GM23338 (cell line): ENCODE measurements around the gene HVCN1. TPM values are rescaled to one million over a fixed set of nuclear protein-coding genes. Genes with fewer than 3 reads are reported as not detected.

ENCODE experiments used
- ATAC-seq: fragments of 200-7000 bp; cut with Tn5 transposase; 3 replicates; pipeline ENCODE4 v1.9.1; 2020
- DNase-seq: peaks from one replicate; pipeline ENCODE4 v3.0.0-alpha.2; 2015; ENCODE audit warnings: low spot score
- H2AFZ ChIP-seq: fragments of 200-600 bp; sonication (generic); 2 replicates; pipeline ENCODE4 v1.8.0; 2016; ENCODE audit warnings: antibody characterized with exemption, mild to moderate bottlenecking, moderate library complexity
- H3F3A ChIP-seq: fragments of 200-600 bp; sonication (generic); replicated peaks from 2 replicates; pipeline ENCODE4 v1.8.0; 2017; ENCODE audit warnings: antibody characterized with exemption, mixed run types, low read depth
- H3K27ac ChIP-seq: fragments of 200-600 bp; sonication (generic); 2 replicates; pipeline ENCODE4 v1.6.1; 2016; ENCODE audit warnings: low read depth
- H3K27me3 ChIP-seq: fragments of 200-600 bp; sonication (generic); 2 replicates; pipeline ENCODE4 v1.8.0; 2016; ENCODE audit warnings: mild to moderate bottlenecking, mixed run types, moderate library complexity; ENCODE audit not compliant: insufficient read depth
- H3K36me3 ChIP-seq: fragments of 200-600 bp; sonication (generic); 2 replicates; pipeline ENCODE4 v1.8.0; 2016; ENCODE audit warnings: mild to moderate bottlenecking; ENCODE audit not compliant: insufficient read depth
- H3K4me1 ChIP-seq: fragments of 200-600 bp; sonication (generic); 2 replicates; pipeline ENCODE4 v1.8.0; 2016; ENCODE audit warnings: mild to moderate bottlenecking, moderate library complexity; ENCODE audit not compliant: insufficient read depth
- H3K4me2 ChIP-seq: fragments of 200-600 bp; sonication (generic); 2 replicates; pipeline ENCODE4 v1.7.1; 2017; ENCODE audit warnings: mixed run types
- H3K4me3 ChIP-seq: fragments of 200-600 bp; sonication (generic); 2 replicates; pipeline ENCODE4 v1.6.1; 2016; ENCODE audit warnings: mixed run types
- H3K79me2 ChIP-seq: fragments of 200-600 bp; sonication (generic); replicated peaks from 2 replicates; pipeline ENCODE4 v1.8.0; 2017; ENCODE audit warnings: mild to moderate bottlenecking; ENCODE audit not compliant: insufficient read depth
- H3K9me2 ChIP-seq: fragments of 200-600 bp; sonication (generic); 2 replicates; pipeline ENCODE4 v1.8.0; 2017; ENCODE audit not compliant: insufficient read depth
- H4K20me1 ChIP-seq: fragments of 200-600 bp; sonication (generic); replicated peaks from 2 replicates; pipeline ENCODE4 v1.8.0; 2017; ENCODE audit warnings: mild to moderate bottlenecking; ENCODE audit not compliant: insufficient read depth
- H3K27ac Mint-ChIP-seq: 2 replicates; pipeline ENCODE4 v1.8.0; 2020; ENCODE audit warnings: inconsistent platforms, mild to moderate bottlenecking, moderate library complexity, mixed read lengths
- H3K27me3 Mint-ChIP-seq: 3 replicates; pipeline ENCODE4 v1.8.0; 2022; ENCODE audit warnings: low read depth, mild to moderate bottlenecking, moderate library complexity, mixed read lengths, inconsistent platforms; ENCODE audit not compliant: insufficient read depth, poor library complexity
- H3K36me3 Mint-ChIP-seq: 3 replicates; pipeline ENCODE4 v1.8.0; 2021; ENCODE audit warnings: low read depth, mild to moderate bottlenecking, inconsistent platforms, moderate library complexity, mixed read lengths
- H3K4me1 Mint-ChIP-seq: 3 replicates; pipeline ENCODE4 v1.8.0; 2020; ENCODE audit warnings: mild to moderate bottlenecking, inconsistent platforms, mixed read lengths
- H3K4me3 Mint-ChIP-seq: 3 replicates; pipeline ENCODE4 v1.8.0; 2021; ENCODE audit warnings: moderate library complexity, mild to moderate bottlenecking, inconsistent platforms, mixed read lengths
- H3K9me3 Mint-ChIP-seq: 3 replicates; pipeline ENCODE4 v1.8.0; 2020; ENCODE audit warnings: moderate library complexity, mild to moderate bottlenecking, inconsistent platforms, mixed read lengths
- CREB1 ChIP-seq: fragments of 250-450 bp; sonication (Bioruptor Pico); IDR thresholded peaks from 2 replicates; pipeline ENCODE4 v1.5.0; 2020; ENCODE audit warnings: low read depth, mild to moderate bottlenecking, moderate library complexity
- ETS1 ChIP-seq: IDR thresholded peaks from 2 replicates; pipeline ENCODE4 v1.6.1; 2016; ENCODE audit warnings: antibody characterized with exemption
- EZH2 ChIP-seq: fragments of 200-600 bp; sonication (generic); IDR thresholded peaks from one replicate; pipeline ENCODE4 v1.8.0; 2017; ENCODE audit warnings: antibody characterized with exemption, mild to moderate bottlenecking, low read depth; ENCODE audit not compliant: unreplicated experiment
- EZH2phosphoT487 ChIP-seq: fragments of 200-600 bp; sonication (generic); IDR thresholded peaks from one replicate; pipeline ENCODE4 v1.8.1; 2018; ENCODE audit warnings: antibody characterized with exemption; ENCODE audit not compliant: unreplicated experiment
- JUNB ChIP-seq: IDR thresholded peaks from one replicate; pipeline ENCODE4 v1.6.1; 2016; ENCODE audit warnings: antibody characterized with exemption; ENCODE audit not compliant: unreplicated experiment
- NANOG ChIP-seq: IDR thresholded peaks from 2 replicates; pipeline ENCODE4 v1.6.1; 2016; ENCODE audit warnings: antibody characterized with exemption, borderline replicate concordance
- STAT1 ChIP-seq: IDR thresholded peaks from one replicate; pipeline ENCODE4 v1.6.1; 2016; ENCODE audit warnings: antibody characterized with exemption; ENCODE audit not compliant: unreplicated experiment
- ZNF114 ChIP-seq: fragments of 250-450 bp; sonication (Bioruptor Pico); IDR thresholded peaks from 2 replicates; pipeline ENCODE4 v1.5.0; 2020; ENCODE audit warnings: mild to moderate bottlenecking, moderate library complexity
- ZNF331 ChIP-seq: fragments of 250-450 bp; sonication (Bioruptor Pico); IDR thresholded peaks from 2 replicates; pipeline ENCODE4 v1.5.0; 2020; ENCODE audit warnings: low read depth, mild to moderate bottlenecking, moderate library complexity
- polyA plus RNA-seq: library from polyadenylated mRNA; unstranded; fragments of >200 nt; fragmentation: Nextera tagmentation; extraction: Ambion mirVana; gene quantifications from 2 replicates; pipeline ENCODE4 v1.2.1, GENCODE V29; 2016
- total RNA-seq: library from RNA; depleted of rRNA; stranded (reverse); fragments of >200 nt; shearing (Covaris generic); gene quantifications from 2 replicates; pipeline ENCODE4 v1.2.3, GENCODE V29; 2014
- TF ChIP-seq, protein P1 (sequence below): IDR thresholded peaks from one replicate; pipeline ENCODE4 v1.6.1; 2018; ENCODE audit warnings: antibody characterized with exemption; ENCODE audit not compliant: unreplicated experiment
- TF ChIP-seq, protein P2 (sequence below), 2 experiments: fragments of 200-600 bp in 1 of 2; sonication (generic) in 1 of 2; conservative IDR thresholded peaks; 2 replicates each; pipeline versions ENCODE4 v1.5.1 to v1.6.1; 2016 to 2017; ENCODE audit warnings: antibody characterized with exemption in 2 of 2, low read depth in 2 of 2, mild to moderate bottlenecking in 2 of 2, moderate library complexity in 1 of 2

HVCN1 gene
- total and polyA plus RNA-seq, 2 experiments from 2014 or later = 10.4 to 10.7 TPM

- Histone ChIP-seq H3F3A (no peaks in the 10 kb centered on the region), H3K4me2 (no peak overlapping the region), H3K4me3 (no peak overlapping the region), H3K36me3 (no peaks in the 10 kb centered on the region), H3K27ac (no peak overlapping the region), H3K79me2 (no peaks in the 10 kb centered on the region), H3K9me2 (no peaks in the 10 kb centered on the region), H4K20me1 (no peaks in the 10 kb centered on the region), H2AFZ (no peak overlapping the region), H3K4me1 (no peaks in the 10 kb centered on the region), H3K27me3 (no peaks in the 10 kb centered on the region)
- Mint-ChIP-seq H3K36me3 (no peaks in the 10 kb centered on the region; the same call in 1 of the 3 replicates), H3K27me3 (peaks cover 1% of the 10 kb centered on the region), H3K4me3 (no peak overlapping the region), H3K27ac (no peak overlapping the region), H3K9me3 (no peaks in the 10 kb centered on the region), H3K4me1 (peaks cover 8% of the 10 kb centered on the region; the same call in 2 of the 3 replicates)
- DNase-seq (no peak), ATAC-seq (no peak)
- TF ChIP-seq ZNF114 (no peak), EZH2phosphoT487 (no peak), STAT1 (no peak)
- TF ChIP-seq, protein P1, sequence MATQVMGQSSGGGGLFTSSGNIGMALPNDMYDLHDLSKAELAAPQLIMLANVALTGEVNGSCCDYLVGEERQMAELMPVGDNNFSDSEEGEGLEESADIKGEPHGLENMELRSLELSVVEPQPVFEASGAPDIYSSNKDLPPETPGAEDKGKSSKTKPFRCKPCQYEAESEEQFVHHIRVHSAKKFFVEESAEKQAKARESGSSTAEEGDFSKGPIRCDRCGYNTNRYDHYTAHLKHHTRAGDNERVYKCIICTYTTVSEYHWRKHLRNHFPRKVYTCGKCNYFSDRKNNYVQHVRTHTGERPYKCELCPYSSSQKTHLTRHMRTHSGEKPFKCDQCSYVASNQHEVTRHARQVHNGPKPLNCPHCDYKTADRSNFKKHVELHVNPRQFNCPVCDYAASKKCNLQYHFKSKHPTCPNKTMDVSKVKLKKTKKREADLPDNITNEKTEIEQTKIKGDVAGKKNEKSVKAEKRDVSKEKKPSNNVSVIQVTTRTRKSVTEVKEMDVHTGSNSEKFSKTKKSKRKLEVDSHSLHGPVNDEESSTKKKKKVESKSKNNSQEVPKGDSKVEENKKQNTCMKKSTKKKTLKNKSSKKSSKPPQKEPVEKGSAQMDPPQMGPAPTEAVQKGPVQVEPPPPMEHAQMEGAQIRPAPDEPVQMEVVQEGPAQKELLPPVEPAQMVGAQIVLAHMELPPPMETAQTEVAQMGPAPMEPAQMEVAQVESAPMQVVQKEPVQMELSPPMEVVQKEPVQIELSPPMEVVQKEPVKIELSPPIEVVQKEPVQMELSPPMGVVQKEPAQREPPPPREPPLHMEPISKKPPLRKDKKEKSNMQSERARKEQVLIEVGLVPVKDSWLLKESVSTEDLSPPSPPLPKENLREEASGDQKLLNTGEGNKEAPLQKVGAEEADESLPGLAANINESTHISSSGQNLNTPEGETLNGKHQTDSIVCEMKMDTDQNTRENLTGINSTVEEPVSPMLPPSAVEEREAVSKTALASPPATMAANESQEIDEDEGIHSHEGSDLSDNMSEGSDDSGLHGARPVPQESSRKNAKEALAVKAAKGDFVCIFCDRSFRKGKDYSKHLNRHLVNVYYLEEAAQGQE = no peak
Measured at GRCh38 chr12:110679201-110679600, 9.7 kb downstream of the HVCN1 start.

GRCh38 chr12:110677982-110678381 is 10.9 kb downstream of the HVCN1 start:
- no peak overlapping the region for H3K4me3 Mint-ChIP-seq
- ATAC-seq = no peak
- TF ChIP-seq EZH2phosphoT487 = no peak
- no peak for TF ChIP-seq STAT1
- no peak for TF ChIP-seq ZNF114
- TF ChIP-seq, protein P1 = no peak
- no peak for TF ChIP-seq CREB1
- TF ChIP-seq, protein P2, sequence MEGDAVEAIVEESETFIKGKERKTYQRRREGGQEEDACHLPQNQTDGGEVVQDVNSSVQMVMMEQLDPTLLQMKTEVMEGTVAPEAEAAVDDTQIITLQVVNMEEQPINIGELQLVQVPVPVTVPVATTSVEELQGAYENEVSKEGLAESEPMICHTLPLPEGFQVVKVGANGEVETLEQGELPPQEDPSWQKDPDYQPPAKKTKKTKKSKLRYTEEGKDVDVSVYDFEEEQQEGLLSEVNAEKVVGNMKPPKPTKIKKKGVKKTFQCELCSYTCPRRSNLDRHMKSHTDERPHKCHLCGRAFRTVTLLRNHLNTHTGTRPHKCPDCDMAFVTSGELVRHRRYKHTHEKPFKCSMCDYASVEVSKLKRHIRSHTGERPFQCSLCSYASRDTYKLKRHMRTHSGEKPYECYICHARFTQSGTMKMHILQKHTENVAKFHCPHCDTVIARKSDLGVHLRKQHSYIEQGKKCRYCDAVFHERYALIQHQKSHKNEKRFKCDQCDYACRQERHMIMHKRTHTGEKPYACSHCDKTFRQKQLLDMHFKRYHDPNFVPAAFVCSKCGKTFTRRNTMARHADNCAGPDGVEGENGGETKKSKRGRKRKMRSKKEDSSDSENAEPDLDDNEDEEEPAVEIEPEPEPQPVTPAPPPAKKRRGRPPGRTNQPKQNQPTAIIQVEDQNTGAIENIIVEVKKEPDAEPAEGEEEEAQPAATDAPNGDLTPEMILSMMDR (conservative IDR thresholded peaks at IDR 0.05; ENCODE audit: low read depth in 2 of 2) = no peak
- TF ChIP-seq ETS1 = no peak
- no peak for TF ChIP-seq NANOG
- no peak for TF ChIP-seq EZH2
- no peak for TF ChIP-seq ZNF331
- TF ChIP-seq JUNB = no peak

More at GRCh38 chr12:110677982-110678381, 10.9 kb downstream of the HVCN1 start:
- Mint-ChIP-seq H3K36me3 (no peaks in the 10 kb centered on the region; the same call in 2 of the 3 replicates), H3K9me3 (no peaks in the 10 kb centered on the region), H3K27me3 (peaks cover 1% of the 10 kb centered on the region), H3K4me1 (peaks cover 8% of the 10 kb centered on the region; the same call in 2 of the 3 replicates), H3K27ac (no peak overlapping the region)
- no peak overlapping the region for H3K4me3 ChIP-seq
- H3K36me3 ChIP-seq = no peaks in the 10 kb centered on the region
- no peaks in the 10 kb centered on the region for H3K9me2 ChIP-seq
- no peaks in the 10 kb centered on the region for H3K79me2 ChIP-seq
- H3K27ac ChIP-seq = no peak overlapping the region
- H3K4me2 ChIP-seq = no peak overlapping the region
- H2AFZ ChIP-seq = no peak overlapping the region
- no peaks in the 10 kb centered on the region for H4K20me1 ChIP-seq
- no peak for DNase-seq
- H3K4me1 ChIP-seq = no peaks in the 10 kb centered on the region
- H3F3A ChIP-seq = no peaks in the 10 kb centered on the region
- H3K27me3 ChIP-seq = no peaks in the 10 kb centered on the region
